ENCODE results near the gene FSTL4. TPM values are rescaled to one million over a fixed set of nuclear protein-coding genes. Genes with fewer than 3 reads are reported as not detected.

The FSTL4 gene
- total RNA-seq, 2 donors from 2014 or later = 4.5 to 10.1 TPM

- Histone ChIP-seq H3K27ac (no peak overlapping the region), H3K27me3 (replicated peaks; ENCODE audit: insufficient read depth) (no peaks in the 10 kb centered on the region), H3K4me1 (replicated peaks) (no peaks in the 10 kb centered on the region), H3K4me3 (no peak overlapping the region), H3K9me3 (no peaks in the 10 kb centered on the region), H3K36me3 (no peaks in the 10 kb centered on the region)
- WGBS = 74% methylated on average over 6 of the region's 6 CpGs
- TF ChIP-seq POLR2A (IDR thresholded peaks at IDR 0.05) = no peak
- TF ChIP-seq POLR2AphosphoS5 (IDR thresholded peaks at IDR 0.05) = no peak
- no peak for TF ChIP-seq CTCF (IDR thresholded peaks at IDR 0.05)
- no peak for DNase-seq (ENCODE audit: low spot score)
- intact Hi-C loops (cut with DNase I) = no loop called here
These were observed 303.1 kb downstream of the FSTL4 start for GRCh38 chr5:133309166-133309795.

- TF ChIP-seq CTCF (IDR thresholded peaks at IDR 0.05) (no peak), POLR2AphosphoS5 (IDR thresholded peaks at IDR 0.05) (no peak), POLR2A (IDR thresholded peaks at IDR 0.05) (no peak)
- 96% methylated on average over 6 of the region's 6 CpGs for WGBS
- no peaks in the 10 kb centered on the region for H3K36me3 ChIP-seq
These were observed 305.1 kb downstream of the FSTL4 start for GRCh38 chr5:133307275-133307674.

GRCh38 chr5:133304707-133305216 lies 307.6 kb downstream of the FSTL4 start:
- 100% methylated on average over 2 of the region's 2 CpGs for WGBS
- intact Hi-C loops (cut with DNase I) = no loop called here
- no peak for TF ChIP-seq POLR2A (IDR thresholded peaks at IDR 0.05)
- no peak for TF ChIP-seq CTCF (IDR thresholded peaks at IDR 0.05)
- no peak for TF ChIP-seq POLR2AphosphoS5 (IDR thresholded peaks at IDR 0.05)

More at GRCh38 chr5:133307275-133307674, 305.1 kb downstream of the FSTL4 start:
- H3K27me3 ChIP-seq (replicated peaks; ENCODE audit: insufficient read depth) = no peaks in the 10 kb centered on the region
- no peak overlapping the region for H3K27ac ChIP-seq
- intact Hi-C loops (cut with DNase I) = no loop called here
- H3K4me1 ChIP-seq (replicated peaks) = no peaks in the 10 kb centered on the region
- H3K4me3 ChIP-seq = no peak overlapping the region
- H3K9me3 ChIP-seq = no peaks in the 10 kb centered on the region
- DNase-seq (ENCODE audit: low spot score) = no peak

GRCh38 chr5:133304178-133304577 lies 308.2 kb downstream of the FSTL4 start:
- Histone ChIP-seq H3K4me1 (replicated peaks) (no peaks in the 10 kb centered on the region), H3K36me3 (no peaks in the 10 kb centered on the region), H3K27me3 (replicated peaks; ENCODE audit: insufficient read depth) (no peaks in the 10 kb centered on the region), H3K27ac (no peak overlapping the region), H3K4me3 (no peak overlapping the region), H3K9me3 (no peaks in the 10 kb centered on the region)
- no peak for TF ChIP-seq POLR2AphosphoS5 (IDR thresholded peaks at IDR 0.05)
- WGBS = 79% methylated on average over 2 of the region's 2 CpGs
- no peak for DNase-seq (ENCODE audit: low spot score)
- intact Hi-C loops (cut with DNase I) = no loop called here

More at GRCh38 chr5:133304707-133305216, 307.6 kb downstream of the FSTL4 start:
- Histone ChIP-seq H3K4me1 (replicated peaks) (no peaks in the 10 kb centered on the region), H3K27me3 (replicated peaks; ENCODE audit: insufficient read depth) (no peaks in the 10 kb centered on the region), H3K9me3 (no peaks in the 10 kb centered on the region), H3K36me3 (no peaks in the 10 kb centered on the region), H3K4me3 (no peak overlapping the region), H3K27ac (no peak overlapping the region)
- DNase-seq (ENCODE audit: low spot score) = no peak

- intact Hi-C loops (cut with DNase I) = no loop called here
- no peak for DNase-seq (ENCODE audit: low spot score)
- Histone ChIP-seq H3K27ac (no peak overlapping the region), H3K4me3 (no peak overlapping the region), H3K9me3 (no peaks in the 10 kb centered on the region), H3K27me3 (replicated peaks; ENCODE audit: insufficient read depth) (no peaks in the 10 kb centered on the region), H3K4me1 (replicated peaks) (no peaks in the 10 kb centered on the region), H3K36me3 (no peaks in the 10 kb centered on the region)
- 92% methylated on average over 2 of the region's 2 CpGs for WGBS
- TF ChIP-seq CTCF (IDR thresholded peaks at IDR 0.05) (no peak), POLR2A (IDR thresholded peaks at IDR 0.05) (no peak), POLR2AphosphoS5 (IDR thresholded peaks at IDR 0.05) (no peak)
These were observed 309.0 kb downstream of the FSTL4 start for GRCh38 chr5:133303298-133303697.

Measured in prostate gland (tissue), 2 donors.